HepG2 (cell line): ENCODE data around the gene EFCAB8. TPM values are rescaled to one million over a fixed set of nuclear protein-coding genes. Genes with fewer than 3 reads are reported as not detected.

Experiments
- AGO1 ChIP-seq: fragments of 200-400 bp; formaldehyde crosslinking; IDR thresholded peaks from 2 replicates; pipeline ENCODE4 v1.6.1; 2017; ENCODE audit warnings: mild to moderate bottlenecking, low read depth, low read length, moderate library complexity; ENCODE audit not compliant: poor library complexity, severe bottlenecking
- DMAP1 ChIP-seq: IDR thresholded peaks from 2 replicates; pipeline ENCODE4 v1.6.1; 2016
- DNMT1 ChIP-seq: sonication (generic); formaldehyde crosslinking; IDR thresholded peaks from 2 replicates; pipeline ENCODE4 v1.5.1; 2020; ENCODE audit warnings: mild to moderate bottlenecking, missing genetic modification reagents
- EHMT2 ChIP-seq: fragments of 200-600 bp; sonication (generic); IDR thresholded peaks from 2 replicates; pipeline ENCODE4 v1.7.0; 2017; ENCODE audit warnings: antibody characterized with exemption, low read depth, low read length, borderline replicate concordance
- FOSL2 ChIP-seq: sonication (generic); formaldehyde crosslinking; IDR thresholded peaks from 2 replicates; pipeline ENCODE4 v1.4.0; 2020; ENCODE audit warnings: missing genetic modification reagents
- JUND ChIP-seq: sonication (generic); formaldehyde crosslinking; IDR thresholded peaks from 2 replicates; pipeline ENCODE4 v1.8.0; 2022; ENCODE audit warnings: mild to moderate bottlenecking, missing genetic modification reagents
- KDM4B ChIP-seq: sonication (generic); formaldehyde crosslinking; IDR thresholded peaks from 2 replicates; pipeline ENCODE4 v1.4.0; 2020; ENCODE audit warnings: missing genetic modification reagents
- NAIF1 ChIP-seq: sonication (generic); formaldehyde crosslinking; IDR thresholded peaks from 2 replicates; pipeline ENCODE4 v1.5.0; 2020; ENCODE audit warnings: mild to moderate bottlenecking, missing genetic modification reagents, borderline replicate concordance
- NR2C2 ChIP-seq: sonication (generic); formaldehyde crosslinking; IDR thresholded peaks from 2 replicates; pipeline ENCODE4 v1.4.0; 2020; ENCODE audit warnings: missing genetic modification reagents, mild to moderate bottlenecking, moderate library complexity, borderline replicate concordance
- REXO4 ChIP-seq: sonication (generic); formaldehyde crosslinking; IDR thresholded peaks from 2 replicates; pipeline ENCODE4 v1.8.0; 2022; ENCODE audit warnings: missing genetic modification reagents, mild to moderate bottlenecking, borderline replicate concordance
- SRF ChIP-seq: IDR thresholded peaks from 2 replicates; pipeline ENCODE4 v1.6.1; 2011; ENCODE audit warnings: mild to moderate bottlenecking, low read depth, low read length, moderate library complexity
- SYNCRIP ChIP-seq: fragments of 200-400 bp; formaldehyde crosslinking; IDR thresholded peaks from 2 replicates; pipeline ENCODE4 v1.6.1; 2018; ENCODE audit warnings: mild to moderate bottlenecking, low read depth, low read length; ENCODE audit not compliant: insufficient read depth
- ZBTB20 ChIP-seq: sonication (generic); formaldehyde crosslinking; IDR thresholded peaks from 2 replicates; pipeline ENCODE4 v1.8.1; 2023; ENCODE audit warnings: missing genetic modification reagents, low read depth, mild to moderate bottlenecking, borderline replicate concordance
- ZBTB34 ChIP-seq: sonication (generic); formaldehyde crosslinking; IDR thresholded peaks from 2 replicates; pipeline ENCODE4 v1.8.0; 2022; ENCODE audit warnings: mild to moderate bottlenecking, missing genetic modification reagents
- ZFP62 ChIP-seq: sonication (generic); formaldehyde crosslinking; IDR thresholded peaks from 2 replicates; pipeline ENCODE4 v1.4.0; 2020; ENCODE audit warnings: missing genetic modification reagents
- ZNF10 ChIP-seq: sonication (generic); formaldehyde crosslinking; IDR thresholded peaks from 2 replicates; pipeline ENCODE4 v1.4.0; 2020; ENCODE audit warnings: mild to moderate bottlenecking, low read depth, missing genetic modification reagents, borderline replicate concordance
- ZNF230 ChIP-seq: sonication (generic); formaldehyde crosslinking; IDR thresholded peaks from 2 replicates; pipeline ENCODE4 v1.4.0; 2020; ENCODE audit warnings: mild to moderate bottlenecking, missing genetic modification reagents
- ZNF24 ChIP-seq: fragments of 450-650 bp; IDR thresholded peaks from 2 replicates; pipeline ENCODE4 v1.6.1; 2017; ENCODE audit warnings: antibody characterized with exemption, mild to moderate bottlenecking
- ZNF616 ChIP-seq: sonication (generic); formaldehyde crosslinking; IDR thresholded peaks from 2 replicates; pipeline ENCODE4 v1.5.0; 2020; ENCODE audit warnings: low read depth, mild to moderate bottlenecking, missing genetic modification reagents
- polyA plus RNA-seq, 8 experiments: library from polyadenylated mRNA; depleted of rRNA in 3 of 8; stranded (reverse) in 7 of 8; unstranded in 1 of 8; fragments of >200 nt; fragmentation: Illumina TruSeq in 4 of 8; extraction: Trizol in 4 of 8; gene quantifications; 2 replicates each; pipeline versions ENCODE4 v1.2.1 to v1.2.3, GENCODE V29; 2011 to 2016; ENCODE audit warnings: low read depth in 4 of 8, missing spikeins in 1 of 8, mixed read lengths in 1 of 8; ENCODE audit not compliant: insufficient read depth in 1 of 8
- total RNA-seq, 5 experiments: library from RNA; depleted of rRNA; stranded (reverse); fragments of >200 nt; fragmentation: Illumina TruSeq; extraction: Trizol; gene quantifications; 2 replicates each; pipeline ENCODE4 v1.2.3, GENCODE V29; 2016; ENCODE audit warnings: low read depth in 1 of 5
- TF ChIP-seq, protein P1 (sequence below): sonication (generic); formaldehyde crosslinking; IDR thresholded peaks from 2 replicates; pipeline ENCODE4 v1.5.1; 2020; ENCODE audit warnings: missing genetic modification reagents, mild to moderate bottlenecking, borderline replicate concordance
- TF ChIP-seq, protein P2 (sequence below): sonication (generic); formaldehyde crosslinking; IDR thresholded peaks from 2 replicates; pipeline ENCODE4 v1.8.0; 2022; ENCODE audit warnings: mild to moderate bottlenecking, missing genetic modification reagents, moderate library complexity
- TF ChIP-seq, protein P3 (sequence below): sonication (generic); formaldehyde crosslinking; IDR thresholded peaks from 2 replicates; pipeline ENCODE4; 2020; ENCODE audit warnings: missing genetic modification reagents, mild to moderate bottlenecking, borderline replicate concordance

The EFCAB8 gene
- total and polyA plus RNA-seq, 2 of the 13 experiments (the other 11 are each of a cell fraction or from before 2014, with no cell fraction given), result 0.15 to 0.22 TPM

DNA sequence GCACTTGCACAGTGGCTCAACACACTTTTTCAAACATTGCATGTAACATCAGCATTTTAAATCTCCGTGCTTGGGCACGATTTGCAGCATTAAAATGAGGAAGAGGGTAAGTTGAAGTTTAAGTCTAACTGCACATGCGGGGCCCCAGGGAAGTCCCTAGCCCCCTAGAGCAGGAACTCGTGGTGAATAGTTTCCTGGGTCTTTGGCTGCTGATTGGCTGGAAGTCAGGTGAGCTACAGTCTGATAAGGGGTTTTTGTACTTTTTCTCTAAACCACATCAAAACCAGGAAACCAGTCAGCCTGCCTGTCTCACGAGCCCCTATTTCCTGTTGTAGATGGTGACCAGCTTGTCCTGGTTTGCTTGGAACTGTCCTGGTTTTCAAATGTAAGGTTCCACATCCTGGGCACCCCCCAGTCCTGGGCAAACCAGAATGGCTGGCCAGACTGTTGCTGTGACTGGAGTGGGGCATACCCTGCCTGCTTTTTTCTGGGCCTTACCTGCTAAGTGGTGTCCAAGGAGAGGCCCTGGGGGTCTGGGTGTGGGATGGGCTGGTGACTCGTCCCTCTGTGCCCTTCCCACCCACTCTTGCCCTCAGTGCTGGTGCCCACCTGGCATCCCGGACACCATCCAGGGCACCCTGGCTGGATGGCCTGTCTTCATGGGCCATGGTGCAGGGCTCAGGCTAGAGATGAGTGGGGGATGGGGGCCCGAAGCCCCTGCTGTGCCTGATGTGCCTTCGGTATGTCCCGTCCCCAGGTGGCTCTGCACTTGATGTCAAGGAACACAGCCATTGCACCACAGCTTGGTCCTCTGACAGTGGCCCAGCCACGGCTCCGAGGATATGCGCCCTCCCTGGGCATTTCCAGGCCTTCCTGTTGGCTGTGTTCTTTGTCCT lies 113.7 kb downstream of the EFCAB8 start (continued):
- peak; percentile 77; the same call in 1 of the 2 replicates for TF ChIP-seq NR2C2 (CRISPR knock-in tag)
- TF ChIP-seq DMAP1, result no peak
- TF ChIP-seq JUND, result no peak
- TF ChIP-seq AGO1, result no peak
- no peak for TF ChIP-seq REXO4 (CRISPR knock-in tag)
- TF ChIP-seq, protein P1, sequence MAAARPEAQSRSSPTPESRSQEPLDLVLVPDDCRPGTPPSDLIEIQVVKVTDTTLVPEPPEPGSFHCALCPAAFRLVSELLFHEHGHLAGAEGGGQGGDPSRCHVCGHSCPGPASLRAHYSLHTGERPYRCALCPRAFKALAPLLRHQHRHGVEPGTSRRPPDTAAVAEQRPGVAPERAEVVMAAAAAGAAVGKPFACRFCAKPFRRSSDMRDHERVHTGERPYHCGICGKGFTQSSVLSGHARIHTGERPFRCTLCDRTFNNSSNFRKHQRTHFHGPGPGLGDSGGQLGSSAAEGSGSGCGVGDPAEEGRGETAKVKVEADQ (CRISPR knock-in tag), result no peak
- no peak for TF ChIP-seq ZNF24
- no peak for TF ChIP-seq DNMT1 (CRISPR knock-in tag)
- no peak for TF ChIP-seq NAIF1
- TF ChIP-seq SRF, result no peak
- no peak for TF ChIP-seq ZNF616 (CRISPR knock-in tag)
- no peak for TF ChIP-seq ZBTB20 (CRISPR knock-in tag)
- 0 out of 2 replicates have a peak, but pooled peaks have one; percentile 50 for TF ChIP-seq ZFP62 (CRISPR knock-in tag)
- no peak for TF ChIP-seq FOSL2 (CRISPR knock-in tag)
- no peak for TF ChIP-seq SYNCRIP
- TF ChIP-seq KDM4B (CRISPR knock-in tag), result no peak
- TF ChIP-seq, protein P2, sequence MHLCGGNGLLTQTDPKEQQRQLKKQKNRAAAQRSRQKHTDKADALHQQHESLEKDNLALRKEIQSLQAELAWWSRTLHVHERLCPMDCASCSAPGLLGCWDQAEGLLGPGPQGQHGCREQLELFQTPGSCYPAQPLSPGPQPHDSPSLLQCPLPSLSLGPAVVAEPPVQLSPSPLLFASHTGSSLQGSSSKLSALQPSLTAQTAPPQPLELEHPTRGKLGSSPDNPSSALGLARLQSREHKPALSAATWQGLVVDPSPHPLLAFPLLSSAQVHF, result 0 out of 2 replicates have a peak, but pooled peaks have one; percentile 28
- TF ChIP-seq ZBTB34, result no peak
- TF ChIP-seq, protein P3, sequence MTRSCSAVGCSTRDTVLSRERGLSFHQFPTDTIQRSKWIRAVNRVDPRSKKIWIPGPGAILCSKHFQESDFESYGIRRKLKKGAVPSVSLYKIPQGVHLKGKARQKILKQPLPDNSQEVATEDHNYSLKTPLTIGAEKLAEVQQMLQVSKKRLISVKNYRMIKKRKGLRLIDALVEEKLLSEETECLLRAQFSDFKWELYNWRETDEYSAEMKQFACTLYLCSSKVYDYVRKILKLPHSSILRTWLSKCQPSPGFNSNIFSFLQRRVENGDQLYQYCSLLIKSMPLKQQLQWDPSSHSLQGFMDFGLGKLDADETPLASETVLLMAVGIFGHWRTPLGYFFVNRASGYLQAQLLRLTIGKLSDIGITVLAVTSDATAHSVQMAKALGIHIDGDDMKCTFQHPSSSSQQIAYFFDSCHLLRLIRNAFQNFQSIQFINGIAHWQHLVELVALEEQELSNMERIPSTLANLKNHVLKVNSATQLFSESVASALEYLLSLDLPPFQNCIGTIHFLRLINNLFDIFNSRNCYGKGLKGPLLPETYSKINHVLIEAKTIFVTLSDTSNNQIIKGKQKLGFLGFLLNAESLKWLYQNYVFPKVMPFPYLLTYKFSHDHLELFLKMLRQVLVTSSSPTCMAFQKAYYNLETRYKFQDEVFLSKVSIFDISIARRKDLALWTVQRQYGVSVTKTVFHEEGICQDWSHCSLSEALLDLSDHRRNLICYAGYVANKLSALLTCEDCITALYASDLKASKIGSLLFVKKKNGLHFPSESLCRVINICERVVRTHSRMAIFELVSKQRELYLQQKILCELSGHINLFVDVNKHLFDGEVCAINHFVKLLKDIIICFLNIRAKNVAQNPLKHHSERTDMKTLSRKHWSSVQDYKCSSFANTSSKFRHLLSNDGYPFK (CRISPR knock-in tag), result 0 out of 2 replicates have a peak, but pooled peaks have one; percentile 29
- TF ChIP-seq ZNF230, result 0 out of 2 replicates have a peak, but pooled peaks have one; percentile 24
- TF ChIP-seq EHMT2, result no peak
- TF ChIP-seq ZNF10 (CRISPR knock-in tag), result no peak
